IgD-negative memory B cell (primary cell): ENCODE data around the gene MS4A13. TPM values are rescaled to one million over a fixed set of nuclear protein-coding genes. Genes with fewer than 3 reads are reported as not detected.
"Not testable (repeated sequence)": the region's sequence is repeated elsewhere in the genome, so short reads cannot be mapped to it uniquely, and the experiment has no call there.

Source experiments
- H3K27ac Mint-ChIP-seq, 3 donors: one replicate each; pipeline ENCODE4 v1.8.0; 2020 to 2022; ENCODE audit warnings: mild to moderate bottlenecking in 3 of 3, mixed read lengths in 3 of 3, moderate library complexity in 1 of 3
- H3K27me3 Mint-ChIP-seq: one replicate; pipeline ENCODE4 v1.8.0; 2021; ENCODE audit warnings: mixed read lengths
- H3K36me3 Mint-ChIP-seq: one replicate; pipeline ENCODE4 v1.8.0; 2020; ENCODE audit warnings: mild to moderate bottlenecking, mixed read lengths
- H3K4me1 Mint-ChIP-seq, 3 donors: one replicate each; pipeline ENCODE4 v1.8.0; 2020 to 2022; ENCODE audit warnings: mixed read lengths in 3 of 3, mild to moderate bottlenecking in 1 of 3
- H3K4me3 Mint-ChIP-seq, 4 donors: one replicate each; pipeline ENCODE4 v1.8.0; 2020 to 2022; ENCODE audit warnings: mild to moderate bottlenecking in 4 of 4, mixed read lengths in 4 of 4, moderate library complexity in 3 of 4
- H3K9me3 Mint-ChIP-seq, 3 donors: one replicate each; pipeline ENCODE4 v1.8.0; 2020 to 2021; ENCODE audit warnings: mixed read lengths in 3 of 3, mild to moderate bottlenecking in 1 of 3
- polyA plus RNA-seq: library from polyadenylated mRNA; unstranded; fragments of 300-500 nt; fragmentation: Illumina TruSeq; gene quantifications from one replicate; pipeline ENCODE4 v1.2.3, GENCODE V29; 2021

The MS4A13 gene
- polyA plus RNA-seq, 1 donor from 2014 or later: not detected

GRCh38 chr11:60510209-60510608 lies 5.0 kb upstream of the MS4A13 start:
- not testable (repeated sequence) for H3K27ac Mint-ChIP-seq, H3K36me3 Mint-ChIP-seq, H3K4me3 Mint-ChIP-seq, H3K9me3 Mint-ChIP-seq, H3K27me3 Mint-ChIP-seq
- peaks cover 0 to 12% (median 3%) of the 10 kb centered on the region in 3 donors for H3K4me1 Mint-ChIP-seq

- Mint-ChIP-seq H3K27ac (no peak overlapping the region), H3K4me3 (peak overlapping the region in 1 of 4 donors; percentile 34), H3K4me1 (peaks cover 0 to 12% (median 3%) of the 10 kb centered on the region in 3 donors), H3K36me3 (no peaks in the 10 kb centered on the region), H3K27me3 (peaks cover 7% of the 10 kb centered on the region), H3K9me3 (no peaks in the 10 kb centered on the region)
These were observed 3.8 kb upstream of the MS4A13 start for GRCh38 chr11:60511393-60511792.

GRCh38 chr11:60512651-60513225 lies 2.5 kb upstream of the MS4A13 start:
- Mint-ChIP-seq H3K4me3 (no peak overlapping the region), H3K4me1 (peaks cover 0 to 12% (median 3%) of the 10 kb centered on the region in 3 donors), H3K36me3 (no peaks in the 10 kb centered on the region), H3K27me3 (peaks cover 5% of the 10 kb centered on the region), H3K27ac (no peak overlapping the region), H3K9me3 (no peaks in the 10 kb centered on the region)

GRCh38 chr11:60513496-60514460 lies 1.4 kb upstream of the MS4A13 start:
- H3K27ac Mint-ChIP-seq: no peak overlapping the region
- no peaks in the 10 kb centered on the region for H3K9me3 Mint-ChIP-seq
- peaks cover under 1% of the 10 kb centered on the region for H3K36me3 Mint-ChIP-seq
- peaks cover 3% of the 10 kb centered on the region for H3K27me3 Mint-ChIP-seq
- no peak overlapping the region for H3K4me3 Mint-ChIP-seq
- peaks cover 0 to 12% (median 3%) of the 10 kb centered on the region in 3 donors for H3K4me1 Mint-ChIP-seq

- Mint-ChIP-seq H3K27me3 (no peaks in the 10 kb centered on the region), H3K27ac (no peak overlapping the region), H3K36me3 (no peaks in the 10 kb centered on the region), H3K9me3 (no peaks in the 10 kb centered on the region), H3K4me3 (no peak overlapping the region), H3K4me1 (peaks cover 0 to 7% (median 4%) of the 10 kb centered on the region in 3 donors)
These were observed 13.3 kb downstream of the MS4A13 start for GRCh38 chr11:60528465-60528864.

GRCh38 chr11:60528934-60529333 lies 13.7 kb downstream of the MS4A13 start:
- Mint-ChIP-seq H3K4me1 (peaks cover 0 to 7% (median 4%) of the 10 kb centered on the region in 3 donors), H3K36me3 (no peaks in the 10 kb centered on the region), H3K4me3 (no peak overlapping the region), H3K27ac (no peak overlapping the region), H3K27me3 (no peaks in the 10 kb centered on the region), H3K9me3 (no peaks in the 10 kb centered on the region)

- H3K9me3 Mint-ChIP-seq: no peaks in the 10 kb centered on the region
- no peaks in the 10 kb centered on the region for H3K36me3 Mint-ChIP-seq
- H3K4me1 Mint-ChIP-seq: peaks cover 0 to 7% (median 4%) of the 10 kb centered on the region in 3 donors
- no peak overlapping the region for H3K27ac Mint-ChIP-seq
- H3K27me3 Mint-ChIP-seq: no peaks in the 10 kb centered on the region
- H3K4me3 Mint-ChIP-seq: no peak overlapping the region
These were observed 15.4 kb downstream of the MS4A13 start for GRCh38 chr11:60530454-60531100.

- not testable (repeated sequence) for H3K4me3 Mint-ChIP-seq, H3K27ac Mint-ChIP-seq, H3K36me3 Mint-ChIP-seq, H3K4me1 Mint-ChIP-seq, H3K27me3 Mint-ChIP-seq, H3K9me3 Mint-ChIP-seq
These were observed 17.2 kb downstream of the MS4A13 start for GRCh38 chr11:60532383-60532782.

GRCh38 chr11:60538627-60539026 lies 23.4 kb downstream of the MS4A13 start:
- H3K27ac Mint-ChIP-seq, H3K27me3 Mint-ChIP-seq, H3K4me1 Mint-ChIP-seq, H3K9me3 Mint-ChIP-seq, H3K4me3 Mint-ChIP-seq, H3K36me3 Mint-ChIP-seq: not testable (repeated sequence)

- no peak overlapping the region for H3K27ac Mint-ChIP-seq
- H3K36me3 Mint-ChIP-seq: peaks cover 5% of the 10 kb centered on the region
- H3K4me3 Mint-ChIP-seq: no peak overlapping the region
- peaks cover 0 to 9% (median 5%) of the 10 kb centered on the region in 3 donors for H3K9me3 Mint-ChIP-seq
- peaks cover 1% of the 10 kb centered on the region for H3K27me3 Mint-ChIP-seq
- no peaks in the 10 kb centered on the region for H3K4me1 Mint-ChIP-seq
These were observed 28.9 kb downstream of the MS4A13 start for GRCh38 chr11:60544077-60544476.

GRCh38 chr11:60561254-60561653 lies 46.1 kb downstream of the MS4A13 start:
- H3K27ac Mint-ChIP-seq: no peak overlapping the region

GRCh38 chr11:60563553-60564235 lies 48.5 kb downstream of the MS4A13 start:
- no peak overlapping the region for H3K27ac Mint-ChIP-seq
- peaks cover 0 to 2% (median 0%) of the 10 kb centered on the region in 3 donors for H3K4me1 Mint-ChIP-seq
- H3K9me3 Mint-ChIP-seq: peaks cover 6 to 30% (median 22%) of the 10 kb centered on the region in 3 donors
- H3K27me3 Mint-ChIP-seq: no peaks in the 10 kb centered on the region
- H3K36me3 Mint-ChIP-seq: peaks cover 2% of the 10 kb centered on the region
- H3K4me3 Mint-ChIP-seq: no peak overlapping the region

More at GRCh38 chr11:60561254-60561653, 46.1 kb downstream of the MS4A13 start:
- Mint-ChIP-seq H3K4me3 (no peak overlapping the region), H3K9me3 (peaks cover 9 to 31% (median 30%) of the 10 kb centered on the region in 3 donors), H3K4me1 (peaks cover 0 to 2% (median 0%) of the 10 kb centered on the region in 3 donors), H3K27me3 (no peaks in the 10 kb centered on the region), H3K36me3 (no peaks in the 10 kb centered on the region)

- Mint-ChIP-seq H3K36me3 (peaks cover 2% of the 10 kb centered on the region), H3K4me1 (peaks cover 5 to 11% (median 9%) of the 10 kb centered on the region in 3 donors), H3K9me3 (peaks cover 4 to 12% (median 12%) of the 10 kb centered on the region in 3 donors), H3K4me3 (no peak overlapping the region), H3K27me3 (peaks cover 1% of the 10 kb centered on the region), H3K27ac (no peak overlapping the region)
These were observed 51.6 kb downstream of the MS4A13 start for GRCh38 chr11:60566776-60567175.

GRCh38 chr11:60570970-60571369 lies 55.8 kb downstream of the MS4A13 start:
- Mint-ChIP-seq H3K4me1 (peaks cover 5 to 9% (median 8%) of the 10 kb centered on the region in 3 donors), H3K27ac (peak overlapping the region; percentile 0 to 68 (median 22))

More at GRCh38 chr11:60570970-60571369, 55.8 kb downstream of the MS4A13 start:
- Mint-ChIP-seq H3K27me3 (peaks cover 5% of the 10 kb centered on the region), H3K9me3 (peaks cover 0 to 7% (median 1%) of the 10 kb centered on the region in 3 donors), H3K36me3 (peaks cover 2% of the 10 kb centered on the region), H3K4me3 (peak overlapping the region in 1 of 4 donors; percentile 23)
